ENCODE data around the gene ABHD8.

The ABHD8 gene

GRCh38 chr19:17246681-17247425, 56.4 kb downstream of the ABHD8 start:
- H3K4me3 ChIP-seq (ENCODE audit: low read depth, low read length) = peak overlapping the region; percentile 48
- no peak for DNase-seq (ENCODE audit: low read depth)

- no peak for DNase-seq (ENCODE audit: low read depth)
- peak within 1 kb of the TSS; percentile 85 for H3K4me3 ChIP-seq (ENCODE audit: low read depth, low read length)
These were observed 57.7 kb downstream of the ABHD8 start, which contains the start of gene NR2F6 for GRCh38 chr19:17245535-17245984. Gene NR2F6 (minus strand): TSS chr19:17245919. CDS start chr19:17245220, 699 bp downstream.

- peak overlapping the region; percentile 85 for H3K4me3 ChIP-seq (ENCODE audit: low read depth, low read length)
- DNase-seq (ENCODE audit: low read depth) = no peak
These were observed 58.3 kb downstream of the ABHD8 start for GRCh38 chr19:17244618-17245534.

GRCh38 chr19:17243830-17244617, 59.2 kb downstream of the ABHD8 start:
- no peak for DNase-seq (ENCODE audit: low read depth)
- peak overlapping the region; percentile 85 for H3K4me3 ChIP-seq (ENCODE audit: low read depth, low read length)

- peak overlapping the region; percentile 85 for H3K4me3 ChIP-seq (ENCODE audit: low read depth, low read length)
- no peak for DNase-seq (ENCODE audit: low read depth)
These were observed 59.9 kb downstream of the ABHD8 start for GRCh38 chr19:17243211-17243829.

- no peak for DNase-seq (ENCODE audit: low read depth)
- H3K4me3 ChIP-seq (ENCODE audit: low read depth, low read length) = no peak overlapping the region
These were observed 60.6 kb downstream of the ABHD8 start for GRCh38 chr19:17242431-17243208.
